Testis (tissue), 2 donors: Measurements from ENCODE around the gene LGALS7.
"Not testable (repeated sequence)": the region's sequence is repeated elsewhere in the genome, so short reads cannot be mapped to it uniquely, and the experiment has no call there.

Experiments
- CTCF ChIP-seq, 3 experiments: fragments of 450-650 bp in 2 of 3; fragments of 200-600 bp in 1 of 3; sonication (generic) in 1 of 3; IDR thresholded peaks; one replicate each; pipeline ENCODE4 v1.5.1; 2016 to 2019; ENCODE audit warnings: antibody characterized with exemption in 3 of 3, mild to moderate bottlenecking in 2 of 3, moderate library complexity in 1 of 3
- POLR2A ChIP-seq: fragments of 450-650 bp; IDR thresholded peaks from one replicate; pipeline ENCODE4 v1.6.1; 2017; ENCODE audit warnings: antibody characterized with exemption, mild to moderate bottlenecking, moderate library complexity

GRCh38 chr19:38782212-38782611 lies 8.9 kb upstream of the LGALS7 start:
- TF ChIP-seq CTCF (IDR thresholded peaks at IDR 0.05); POLR2A: not testable (repeated sequence)
